ENCODE measurements around the gene TMPRSS13.
"Not testable (repeated sequence)": the region's sequence is repeated elsewhere in the genome, so short reads cannot be mapped to it uniquely, and the experiment has no call there.

TMPRSS13 gene

GRCh38 chr11:117931331-117931950 lies 2.2 kb upstream of the TMPRSS13 start:
- no peak for DNase-seq (ENCODE audit: low spot score)
- in situ Hi-C loops (cut with MboI; ENCODE audit: low pct_unique_long_range_greater_than_20kb, low sequenced_read_pairs, unreplicated experiment): no loop called here
- TF ChIP-seq CTCF (IDR thresholded peaks at IDR 0.05; ENCODE audit: extremely low read depth, insufficient read depth, missing control alignments): no peak

- in situ Hi-C loops (cut with MboI; ENCODE audit: low pct_unique_long_range_greater_than_20kb, low sequenced_read_pairs, unreplicated experiment): no loop called here
- DNase-seq (ENCODE audit: low spot score): no peak
- TF ChIP-seq CTCF (IDR thresholded peaks at IDR 0.05; ENCODE audit: extremely low read depth, insufficient read depth, missing control alignments): no peak
Measured at GRCh38 chr11:117930668-117931330, 1.6 kb upstream of the TMPRSS13 start.

GRCh38 chr11:117929916-117930570 lies 841 bp upstream of the TMPRSS13 start:
- in situ Hi-C loops (cut with MboI; ENCODE audit: low pct_unique_long_range_greater_than_20kb, low sequenced_read_pairs, unreplicated experiment): no loop called here
- TF ChIP-seq CTCF (IDR thresholded peaks at IDR 0.05; ENCODE audit: extremely low read depth, insufficient read depth, missing control alignments): no peak
- DNase-seq (ENCODE audit: low spot score): no peak

- no peak for DNase-seq (ENCODE audit: low spot score)
- no peak for TF ChIP-seq CTCF (IDR thresholded peaks at IDR 0.05; ENCODE audit: extremely low read depth, insufficient read depth, missing control alignments)
- in situ Hi-C loops (cut with MboI; ENCODE audit: low pct_unique_long_range_greater_than_20kb, low sequenced_read_pairs, unreplicated experiment): no loop called here
Measured at GRCh38 chr11:117928446-117929141, 608 bp downstream of the TMPRSS13 start.

- in situ Hi-C loops (cut with MboI; ENCODE audit: low pct_unique_long_range_greater_than_20kb, low sequenced_read_pairs, unreplicated experiment): no loop called here
- TF ChIP-seq CTCF (IDR thresholded peaks at IDR 0.05; ENCODE audit: extremely low read depth, insufficient read depth, missing control alignments): no peak
- DNase-seq (ENCODE audit: low spot score): no peak
Measured at GRCh38 chr11:117927926-117928325, 1.3 kb downstream of the TMPRSS13 start.

- in situ Hi-C loops (cut with MboI; ENCODE audit: low pct_unique_long_range_greater_than_20kb, low sequenced_read_pairs, unreplicated experiment); DNase-seq (ENCODE audit: low spot score): not testable (repeated sequence)
Measured at GRCh38 chr11:117926166-117926565, 3.0 kb downstream of the TMPRSS13 start.
